SHP77 (cell line): Measurements from ENCODE around the gene ACACB.

ENCODE experiments used
- DNase-seq, 2 experiments: peaks; one replicate each; lab custom pipeline; 2025; lab: John Stamatoyannopoulos, UW

Gene ACACB

GRCh38 chr12:109302358-109302757 is 186.0 kb downstream of the ACACB start:
- DNase-seq: no peak

GRCh38 chr12:109302770-109303169 is 186.4 kb downstream of the ACACB start:
- no peak for DNase-seq

DNA sequence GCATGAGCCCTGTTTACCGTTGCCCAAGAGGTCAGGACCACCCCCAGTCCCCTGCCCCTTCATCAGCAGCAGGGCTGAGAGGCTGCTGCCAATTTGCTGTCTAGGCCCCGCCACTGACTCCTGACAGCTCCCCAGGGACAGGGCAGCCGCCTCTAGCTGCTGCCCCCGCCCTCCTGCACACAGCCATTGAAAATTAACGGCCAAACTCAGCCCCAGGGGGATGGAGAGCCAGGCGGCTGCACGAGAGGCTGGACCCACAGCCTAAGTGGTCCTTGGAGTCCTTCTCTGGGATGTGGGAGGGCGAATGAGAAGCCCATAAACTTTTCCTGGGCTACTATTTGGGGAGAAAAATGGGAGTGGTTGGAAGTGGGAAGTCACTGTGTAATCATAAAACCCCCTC is 188.1 kb downstream of the ACACB start:
- no peak for DNase-seq

GRCh38 chr12:109305547-109305946 is 189.2 kb downstream of the ACACB start:
- no peak for DNase-seq

DNA sequence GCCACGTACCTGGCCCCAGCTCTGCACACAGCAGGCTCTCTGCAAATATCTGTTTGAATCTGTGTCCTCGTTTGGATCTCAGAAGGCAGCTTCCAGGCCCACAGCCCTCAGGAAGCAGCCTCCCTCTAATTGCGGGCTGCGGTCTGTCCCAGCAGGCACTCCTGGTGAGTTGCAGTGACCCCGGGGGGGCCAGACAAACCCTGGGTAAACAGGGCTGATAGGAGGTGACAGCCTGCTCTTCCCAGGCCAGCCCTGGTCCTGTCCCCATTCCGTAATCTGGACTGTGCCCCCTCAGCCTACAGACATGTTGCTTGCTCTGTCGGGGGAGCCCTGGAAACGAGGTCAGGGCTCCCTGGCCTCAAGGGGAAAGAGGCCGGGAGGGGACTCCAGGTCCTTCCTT is 190.7 kb downstream of the ACACB start:
- no peak for DNase-seq

DNA sequence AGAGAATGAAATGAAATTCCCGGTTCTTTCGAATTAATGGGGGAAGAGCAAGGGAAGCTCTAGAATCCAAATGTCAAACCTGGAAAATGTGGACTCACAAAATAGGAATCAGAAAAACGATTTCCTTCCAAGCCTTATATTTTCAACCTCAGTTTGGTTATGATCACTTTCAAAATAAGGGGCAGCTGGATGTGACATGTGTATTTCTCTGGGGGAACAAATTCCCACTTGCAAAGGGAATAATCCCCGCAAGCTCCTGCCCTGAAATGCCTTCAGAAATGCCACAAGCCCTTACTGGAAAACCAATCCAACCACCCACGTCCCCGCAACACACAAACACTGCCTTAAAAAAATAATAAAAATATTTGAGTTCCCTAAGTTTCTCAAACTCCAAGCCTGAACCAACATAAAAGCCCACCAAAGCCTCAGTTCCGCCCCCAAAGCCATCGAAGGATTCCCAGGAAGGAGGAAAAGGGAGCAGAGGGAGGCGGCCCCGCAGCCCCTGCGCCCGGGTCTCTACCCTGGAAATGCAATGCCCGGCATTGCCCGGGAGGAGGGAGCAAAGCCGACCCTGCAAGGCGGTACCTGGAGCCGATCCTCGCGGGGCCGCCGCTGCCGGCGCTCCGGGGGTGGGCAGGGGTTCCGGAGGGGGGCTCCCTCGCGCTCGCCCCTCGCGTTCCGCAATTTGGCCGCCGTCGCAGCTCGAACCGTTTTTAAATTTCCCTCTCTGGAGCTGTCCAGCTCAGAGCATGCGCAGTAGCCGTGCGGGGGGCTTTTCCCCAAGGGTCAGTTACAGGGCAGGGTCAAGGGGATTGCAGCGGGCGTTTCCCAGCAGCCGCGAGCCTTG is 192.4 kb downstream of the ACACB start, which contains the start of gene FOXN4:
Gene FOXN4 (minus strand): TSS at position 751 of the 847 bp plus-strand sequence. CDS start 963 bp downstream, outside the sequence.
- no peak for DNase-seq

- DNase-seq: no peak
These were observed 193.2 kb downstream of the ACACB start for GRCh38 chr12:109309381-109310246.

DNA sequence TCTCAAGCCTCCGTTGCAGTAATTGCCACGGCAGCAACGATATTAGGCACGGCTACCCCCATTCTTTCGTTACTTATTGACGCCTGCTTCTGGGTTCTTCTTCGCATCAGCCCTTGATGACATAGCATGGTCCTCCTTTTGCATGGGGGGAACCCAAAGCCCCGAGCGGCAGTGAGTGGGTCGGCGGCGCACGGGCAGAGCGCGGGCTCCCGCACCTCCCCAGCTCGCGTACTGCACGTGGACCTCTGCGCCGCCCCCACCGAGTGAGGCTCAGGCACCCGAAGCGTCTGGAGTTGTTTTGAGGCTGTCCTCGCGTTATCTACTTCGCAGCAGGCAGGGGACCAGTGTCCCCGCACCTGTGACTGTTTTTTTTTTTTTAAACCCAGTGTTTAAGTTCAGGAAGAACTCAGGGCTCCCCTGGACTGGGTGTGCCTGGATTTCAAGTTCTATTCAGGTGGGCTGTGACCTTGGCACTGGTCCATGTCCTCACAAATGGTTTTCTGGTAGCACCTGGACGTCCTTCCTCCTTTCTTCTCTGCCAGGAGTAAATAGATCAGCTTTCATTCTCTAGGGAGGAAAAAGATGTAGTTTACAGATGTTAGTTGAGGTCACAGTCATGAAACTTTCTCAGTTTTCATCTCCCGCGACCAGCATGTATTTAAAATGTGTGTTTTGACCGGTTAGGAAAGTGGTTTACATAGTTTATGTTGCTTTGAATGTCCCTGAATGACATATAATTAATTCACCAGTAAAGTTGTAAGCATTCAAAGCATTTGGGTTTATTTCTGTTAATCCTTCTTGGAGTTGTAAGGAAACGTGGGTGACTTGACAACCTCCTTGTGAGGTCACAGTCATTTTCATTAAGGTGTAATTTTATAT is 194.1 kb downstream of the ACACB start:
- DNase-seq: peak in 1 of 2 experiments; percentile 8
